ENCODE results near the gene MAVS. TPM values are rescaled to one million over a fixed set of nuclear protein-coding genes. Genes with fewer than 3 reads are reported as not detected.
A peak's percentile ranks its signal among the peaks of the same experiment; 100 is the strongest.

The MAVS gene
- total and polyA plus RNA-seq, 9 of the 15 experiments (the other 6 are each of a cell fraction or from before 2014, with no cell fraction given): 1.6 to 22.0 (median 11.3) TPM

- peak; percentile 95 for TF ChIP-seq PBX2 (CRISPR knock-in tag; IDR thresholded peaks at IDR 0.05; ENCODE audit: low read depth)
- peak; percentile 98 for TF ChIP-seq PBX2 (tag; conservative IDR thresholded peaks at IDR 0.05; ENCODE audit: low read depth)
- TF ChIP-seq THRAP3 (IDR thresholded peaks at IDR 0.05; ENCODE audit: borderline replicate concordance): no peak
- no peak for TF ChIP-seq ZNF217 (CRISPR knock-in tag; IDR thresholded peaks at IDR 0.05)
- no peak for TF ChIP-seq CBX3 (IDR thresholded peaks at IDR 0.05; ENCODE audit: borderline replicate concordance in 1 of 2, low read length in 2 of 2)
- TF ChIP-seq ETS2 (tag; IDR thresholded peaks at IDR 0.05; ENCODE audit: borderline replicate concordance, poor library complexity, severe bottlenecking): no peak
- TF ChIP-seq FOXK2 (conservative IDR thresholded peaks at IDR 0.05 in 1 of 2, IDR thresholded peaks at IDR 0.05 in 1 of 2; ENCODE audit: low read depth in 2 of 2): no peak; a peak in 1 of 4 replicates
- TF ChIP-seq RBM17 (IDR thresholded peaks at IDR 0.05; ENCODE audit: borderline replicate concordance, low read depth, low read length): no peak
- TF ChIP-seq, protein P1, sequence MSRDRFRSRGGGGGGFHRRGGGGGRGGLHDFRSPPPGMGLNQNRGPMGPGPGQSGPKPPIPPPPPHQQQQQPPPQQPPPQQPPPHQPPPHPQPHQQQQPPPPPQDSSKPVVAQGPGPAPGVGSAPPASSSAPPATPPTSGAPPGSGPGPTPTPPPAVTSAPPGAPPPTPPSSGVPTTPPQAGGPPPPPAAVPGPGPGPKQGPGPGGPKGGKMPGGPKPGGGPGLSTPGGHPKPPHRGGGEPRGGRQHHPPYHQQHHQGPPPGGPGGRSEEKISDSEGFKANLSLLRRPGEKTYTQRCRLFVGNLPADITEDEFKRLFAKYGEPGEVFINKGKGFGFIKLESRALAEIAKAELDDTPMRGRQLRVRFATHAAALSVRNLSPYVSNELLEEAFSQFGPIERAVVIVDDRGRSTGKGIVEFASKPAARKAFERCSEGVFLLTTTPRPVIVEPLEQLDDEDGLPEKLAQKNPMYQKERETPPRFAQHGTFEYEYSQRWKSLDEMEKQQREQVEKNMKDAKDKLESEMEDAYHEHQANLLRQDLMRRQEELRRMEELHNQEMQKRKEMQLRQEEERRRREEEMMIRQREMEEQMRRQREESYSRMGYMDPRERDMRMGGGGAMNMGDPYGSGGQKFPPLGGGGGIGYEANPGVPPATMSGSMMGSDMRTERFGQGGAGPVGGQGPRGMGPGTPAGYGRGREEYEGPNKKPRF (IDR thresholded peaks at IDR 0.05; ENCODE audit: low read depth, low read length): no peak
- TF ChIP-seq TEAD1 (CRISPR knock-in tag; IDR thresholded peaks at IDR 0.05): no peak; a peak in 1 of 4 replicates
- peak; percentile 44 for TF ChIP-seq CCNT2 (IDR thresholded peaks at IDR 0.05; ENCODE audit: borderline replicate concordance, extremely low read depth, insufficient read length, low read depth, low read length)
- TF ChIP-seq, protein P2, sequence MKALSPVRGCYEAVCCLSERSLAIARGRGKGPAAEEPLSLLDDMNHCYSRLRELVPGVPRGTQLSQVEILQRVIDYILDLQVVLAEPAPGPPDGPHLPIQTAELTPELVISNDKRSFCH (CRISPR knock-in tag; IDR thresholded peaks at IDR 0.05): no peak
- TF ChIP-seq, protein P2 (tag; IDR thresholded peaks at IDR 0.05): no peak
- no peak for TF ChIP-seq ELF2 (CRISPR knock-in tag; IDR thresholded peaks at IDR 0.05)
- TF ChIP-seq ZBTB11 (CRISPR knock-in tag; IDR thresholded peaks at IDR 0.05): no peak
- no peak for TF ChIP-seq CGGBP1 (CRISPR knock-in tag; IDR thresholded peaks at IDR 0.05)
Measured at GRCh38 chr20:3888622-3889488, 42.2 kb downstream of the MAVS start, which contains the start of gene PANK2 (continued).
